Panc1 (cell line): ENCODE results near the gene VEZF1.

Experiments used
- POLR2AphosphoS5 ChIP-seq: IDR thresholded peaks from 2 replicates; pipeline ENCODE4 v1.6.1; 2012; ENCODE audit warnings: mild to moderate bottlenecking, low read depth, low read length, moderate library complexity
- REST ChIP-seq, 2 experiments: IDR thresholded peaks; 2 replicates each; pipeline ENCODE4 v1.6.1; 2011 to 2012; ENCODE audit warnings: low read depth in 2 of 2, control low read depth in 1 of 2, low read length in 1 of 2, mild to moderate bottlenecking in 1 of 2, moderate library complexity in 1 of 2; ENCODE audit not compliant: insufficient read depth in 1 of 2
- SIN3A ChIP-seq: IDR thresholded peaks from 2 replicates; pipeline ENCODE4 v1.6.1; 2012; ENCODE audit warnings: low read depth, mild to moderate bottlenecking, low read length, moderate library complexity, borderline replicate concordance; ENCODE audit not compliant: insufficient read depth
- TF ChIP-seq, protein P1 (sequence below): fragments of 450-650 bp; IDR thresholded peaks from 2 replicates; pipeline ENCODE4 v1.5.1; 2017; ENCODE audit warnings: mild to moderate bottlenecking

DNA sequence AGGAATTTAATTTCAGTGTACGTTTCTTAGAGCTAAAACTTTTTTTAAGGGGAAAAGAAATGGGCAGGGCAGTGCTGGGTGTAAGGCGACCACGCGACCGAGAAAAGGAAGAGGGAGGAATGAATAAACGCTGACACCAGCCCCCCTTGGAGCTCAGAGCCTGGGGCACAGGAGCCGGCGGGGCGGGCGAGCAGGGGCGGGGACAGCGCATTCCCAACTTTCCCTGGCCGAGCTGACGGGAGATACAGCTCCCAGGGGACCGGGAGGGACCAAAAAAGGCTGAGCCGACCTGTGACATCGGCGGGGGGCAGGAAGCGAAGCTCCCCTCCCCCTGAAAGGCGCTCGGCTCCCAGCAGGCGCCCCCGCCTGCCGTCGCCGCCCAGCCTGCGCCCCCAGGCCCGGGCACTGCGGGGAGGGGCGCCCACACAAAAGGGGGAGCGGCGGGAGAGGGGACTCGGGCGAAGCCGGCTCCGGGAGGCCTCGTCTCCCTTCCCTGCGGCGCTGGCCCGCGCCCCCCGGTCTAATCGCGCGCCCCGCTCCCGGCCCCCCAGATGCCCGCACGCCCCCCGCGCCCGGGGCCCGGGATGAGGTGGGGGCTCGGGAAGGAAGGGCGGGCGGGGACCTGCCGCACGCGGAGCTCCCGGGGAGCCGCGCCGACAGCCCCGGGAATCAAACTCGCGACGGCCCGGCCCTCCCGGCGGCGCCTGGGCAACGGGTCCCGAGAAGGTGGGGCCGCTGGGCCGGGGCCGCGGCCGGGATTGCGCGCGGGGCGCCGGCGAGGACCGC is 33.5 kb downstream of the VEZF1 start:
- TF ChIP-seq, protein P1, sequence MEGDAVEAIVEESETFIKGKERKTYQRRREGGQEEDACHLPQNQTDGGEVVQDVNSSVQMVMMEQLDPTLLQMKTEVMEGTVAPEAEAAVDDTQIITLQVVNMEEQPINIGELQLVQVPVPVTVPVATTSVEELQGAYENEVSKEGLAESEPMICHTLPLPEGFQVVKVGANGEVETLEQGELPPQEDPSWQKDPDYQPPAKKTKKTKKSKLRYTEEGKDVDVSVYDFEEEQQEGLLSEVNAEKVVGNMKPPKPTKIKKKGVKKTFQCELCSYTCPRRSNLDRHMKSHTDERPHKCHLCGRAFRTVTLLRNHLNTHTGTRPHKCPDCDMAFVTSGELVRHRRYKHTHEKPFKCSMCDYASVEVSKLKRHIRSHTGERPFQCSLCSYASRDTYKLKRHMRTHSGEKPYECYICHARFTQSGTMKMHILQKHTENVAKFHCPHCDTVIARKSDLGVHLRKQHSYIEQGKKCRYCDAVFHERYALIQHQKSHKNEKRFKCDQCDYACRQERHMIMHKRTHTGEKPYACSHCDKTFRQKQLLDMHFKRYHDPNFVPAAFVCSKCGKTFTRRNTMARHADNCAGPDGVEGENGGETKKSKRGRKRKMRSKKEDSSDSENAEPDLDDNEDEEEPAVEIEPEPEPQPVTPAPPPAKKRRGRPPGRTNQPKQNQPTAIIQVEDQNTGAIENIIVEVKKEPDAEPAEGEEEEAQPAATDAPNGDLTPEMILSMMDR, result no peak
- TF ChIP-seq REST (IDR thresholded peaks at IDR 0.05; ENCODE audit: insufficient read depth in 1 of 2, low read depth in 2 of 2, low read length in 1 of 2), result no peak
- no peak; the same call in 1 of the 2 replicates for TF ChIP-seq POLR2AphosphoS5
- peak; percentile 66; the same call in 1 of the 2 replicates for TF ChIP-seq SIN3A
